HUDEP-2 (cell line): ENCODE data around the gene CDK14.
"Not testable (repeated sequence)": the region's sequence is repeated elsewhere in the genome, so short reads cannot be mapped to it uniquely, and the experiment has no call there.

Experiments
- DNase-seq, 76 experiments: peaks; one replicate each; lab custom pipeline; 2025; ENCODE audit not compliant: unreplicated experiment in 76 of 76; lab: John Stamatoyannopoulos, UW

Gene CDK14

DNA sequence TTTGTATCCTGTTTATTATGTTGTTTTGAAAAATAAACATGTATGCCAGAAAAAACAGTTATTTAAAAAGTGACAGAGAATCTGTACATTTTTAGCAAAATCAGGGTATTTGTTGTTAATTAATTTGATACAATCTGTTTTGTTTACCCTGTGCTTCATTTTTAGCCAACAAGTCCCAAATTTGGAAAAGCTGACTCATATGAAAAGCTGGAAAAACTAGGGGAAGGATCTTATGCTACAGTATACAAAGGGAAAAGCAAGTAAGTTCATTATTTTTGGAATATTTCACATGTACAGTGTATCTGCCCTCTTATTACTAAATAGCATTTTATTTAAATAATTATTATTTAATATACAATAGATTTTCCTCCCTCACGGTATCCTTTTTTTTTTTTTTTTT lies 151.4 kb downstream of the CDK14 start:
- no peak for DNase-seq

DNA sequence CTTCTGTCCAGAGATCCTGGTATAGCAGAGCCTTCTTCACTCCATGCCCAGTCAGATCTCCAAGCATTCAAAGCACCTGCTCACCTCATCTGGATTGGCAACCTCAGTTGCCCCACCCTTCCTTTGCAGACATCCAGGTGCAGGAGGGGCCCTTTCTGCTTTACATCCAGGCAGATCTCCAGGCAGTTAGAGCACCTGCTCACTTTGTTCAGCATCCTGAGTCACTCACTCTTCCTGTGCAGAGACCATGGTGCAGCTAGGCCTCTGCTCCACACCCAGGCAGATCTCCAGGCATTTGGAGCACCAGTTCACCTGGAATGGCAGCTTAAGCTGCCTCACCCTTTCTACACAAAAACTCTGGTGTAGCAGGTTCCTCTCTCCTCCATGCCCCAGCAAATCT lies 153.1 kb downstream of the CDK14 start:
- DNase-seq, result no peak

DNA sequence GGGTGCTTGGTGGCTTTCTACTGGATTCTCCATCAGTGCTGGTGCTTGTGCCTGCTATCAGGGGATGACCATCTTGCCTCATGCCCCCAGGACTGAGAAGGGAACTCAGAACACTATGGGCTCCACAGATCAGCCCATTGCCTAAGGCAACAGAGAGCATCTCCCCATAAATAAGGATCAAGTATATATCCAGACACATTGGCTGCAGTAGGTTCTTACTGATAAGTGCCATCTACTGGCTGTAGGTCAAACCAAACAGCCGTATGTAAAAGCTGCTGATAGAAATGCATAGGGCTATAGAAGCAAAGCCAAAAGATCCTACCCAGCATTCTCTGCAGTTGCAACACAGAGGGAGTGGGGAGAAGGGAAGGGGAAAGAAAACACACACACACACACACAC lies 153.7 kb downstream of the CDK14 start:
- peak in 6 of 76 experiments; percentile 1 to 12 (median 1) for DNase-seq

DNA sequence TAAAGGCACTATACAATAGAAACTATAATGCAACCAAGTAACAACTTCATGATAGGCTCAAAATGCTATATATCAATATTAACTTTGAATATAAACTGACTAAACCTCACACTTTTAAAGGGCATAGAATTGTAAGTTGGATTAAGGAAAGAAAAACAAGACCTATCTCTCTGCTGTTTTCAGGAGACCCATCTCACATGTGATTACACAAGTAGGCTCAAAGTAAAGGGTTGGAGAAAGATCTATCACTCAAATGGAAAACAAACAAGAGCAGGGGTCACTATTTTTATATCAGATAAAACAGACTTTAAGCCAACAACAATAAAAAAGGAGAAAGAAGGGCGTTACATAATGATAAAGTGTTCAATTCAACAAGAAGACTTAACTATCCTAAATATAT lies 155.5 kb downstream of the CDK14 start:
- no peak for DNase-seq

DNA sequence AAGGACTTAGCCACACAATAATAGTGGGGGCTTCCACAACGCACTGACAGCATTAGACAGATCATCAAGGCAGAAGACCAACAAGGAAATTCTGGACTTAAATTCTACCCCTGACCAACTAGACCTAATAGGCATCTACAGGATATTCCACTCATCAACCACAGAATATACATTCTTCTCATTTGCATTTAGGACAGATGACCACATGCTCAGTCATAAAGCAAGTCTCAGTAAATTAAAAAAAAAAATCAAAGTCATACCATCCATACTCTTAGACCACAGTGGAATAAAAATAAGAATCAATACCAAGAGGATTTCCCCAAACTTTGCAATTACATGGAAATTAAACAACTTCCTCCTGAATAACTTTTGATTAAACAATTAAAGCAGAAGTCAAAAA lies 155.9 kb downstream of the CDK14 start:
- no peak for DNase-seq

DNA sequence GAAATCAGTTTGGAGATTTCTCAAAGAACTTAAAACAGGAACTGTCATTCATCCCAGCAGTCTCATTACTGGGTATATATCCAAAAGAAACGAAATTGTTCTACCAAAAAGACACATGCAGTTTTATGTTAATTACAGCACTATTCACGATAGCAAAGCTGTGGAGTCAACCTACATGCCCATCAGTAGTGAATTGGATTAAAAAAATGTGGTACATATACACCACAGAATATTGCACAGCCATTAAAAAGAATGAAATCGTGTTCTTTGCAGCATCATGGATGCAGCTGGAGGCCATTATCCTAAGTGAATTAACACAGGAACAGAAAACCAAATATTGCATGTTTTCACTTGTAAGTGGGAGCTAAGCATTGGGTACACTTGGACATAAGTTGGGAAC lies 158.9 kb downstream of the CDK14 start:
- DNase-seq, result no peak

DNA sequence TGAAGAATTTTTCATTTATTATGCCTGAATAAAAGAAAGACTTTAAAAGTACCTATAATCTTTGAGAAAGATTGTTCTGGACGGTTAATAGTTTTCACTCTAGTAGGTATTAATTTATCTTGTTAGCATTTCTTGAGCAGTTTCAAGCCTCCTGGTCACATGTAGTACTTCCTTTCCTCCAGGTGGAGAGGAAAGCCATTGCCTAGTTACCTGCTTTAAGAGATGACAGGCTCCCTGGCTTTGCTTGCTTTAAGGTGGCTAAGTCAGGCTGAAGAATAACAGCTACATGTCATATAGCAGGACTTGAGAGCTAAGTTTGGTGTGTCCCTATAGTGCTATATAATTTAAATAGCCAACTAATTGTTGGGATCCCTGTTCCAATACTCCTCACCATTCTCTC lies 160.2 kb downstream of the CDK14 start:
- no peak for DNase-seq

DNA sequence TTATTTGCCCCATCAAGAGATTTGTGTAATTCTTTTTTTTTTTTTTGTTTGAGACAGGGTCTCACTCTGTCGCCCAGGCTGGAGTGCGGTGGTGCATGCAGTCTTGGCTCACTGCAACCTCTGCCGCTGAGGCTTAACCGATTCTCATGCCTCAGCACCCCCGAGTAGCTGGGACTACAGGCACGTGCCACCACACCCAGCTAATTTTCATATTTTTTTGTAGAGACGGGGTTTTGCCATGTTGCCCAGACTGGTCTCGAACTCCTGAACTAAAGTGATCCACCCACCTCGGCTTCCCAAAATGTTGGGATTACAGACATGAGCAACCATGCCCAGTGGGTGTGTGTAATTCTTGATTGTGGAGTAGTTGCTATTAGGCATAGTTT lies 161.4 kb downstream of the CDK14 start:
- DNase-seq, result not testable (repeated sequence)

DNA sequence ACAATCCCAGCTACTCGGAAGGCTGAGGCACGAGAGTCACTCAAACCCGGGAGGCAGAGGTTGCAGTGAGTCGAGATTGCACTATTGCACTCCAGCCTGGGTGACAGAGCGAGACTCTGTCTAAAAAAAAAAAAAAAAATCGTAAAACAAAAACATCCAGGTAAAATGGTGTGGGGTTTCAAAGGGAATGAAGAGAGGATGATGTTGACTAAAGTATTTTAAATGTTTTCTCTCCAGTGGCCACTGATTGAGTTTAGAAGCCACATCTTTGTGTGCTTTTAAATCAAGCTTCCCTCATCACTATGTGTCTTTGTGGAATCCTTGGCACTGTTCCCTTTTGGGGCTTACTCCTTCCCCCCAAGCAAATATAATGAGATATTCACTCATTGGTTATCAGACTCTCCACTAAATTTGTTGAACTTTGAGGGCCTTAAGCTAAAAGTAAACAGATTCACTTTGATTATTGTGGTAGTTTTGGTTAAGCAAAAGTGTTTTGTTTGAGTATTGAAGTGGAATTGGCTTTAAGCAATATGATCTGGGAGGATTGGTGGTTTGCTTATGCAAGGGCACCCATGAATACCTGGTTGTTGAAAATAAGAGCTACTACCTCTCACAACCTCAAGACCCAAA lies 162.9 kb downstream of the CDK14 start:
- DNase-seq, result no peak

DNA sequence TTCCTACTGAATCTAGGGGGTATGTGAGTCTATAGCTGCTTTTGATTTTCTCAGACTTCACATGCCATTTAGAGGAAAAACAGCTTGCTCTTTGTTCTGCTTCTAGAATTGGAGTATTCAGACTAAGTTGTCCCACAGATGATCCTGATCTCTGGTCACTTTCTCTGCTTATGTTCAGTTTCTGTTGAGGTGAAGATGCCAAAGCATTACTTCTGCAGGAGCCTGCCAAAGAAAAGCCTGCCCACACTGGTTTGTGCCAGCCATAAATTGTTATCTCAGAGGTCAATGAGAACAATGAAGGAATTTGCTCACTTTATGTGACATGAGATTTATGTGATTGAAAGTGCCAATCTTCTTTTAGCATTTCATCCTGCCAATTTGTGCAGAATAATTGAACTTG lies 163.6 kb downstream of the CDK14 start:
- DNase-seq, result no peak

DNA sequence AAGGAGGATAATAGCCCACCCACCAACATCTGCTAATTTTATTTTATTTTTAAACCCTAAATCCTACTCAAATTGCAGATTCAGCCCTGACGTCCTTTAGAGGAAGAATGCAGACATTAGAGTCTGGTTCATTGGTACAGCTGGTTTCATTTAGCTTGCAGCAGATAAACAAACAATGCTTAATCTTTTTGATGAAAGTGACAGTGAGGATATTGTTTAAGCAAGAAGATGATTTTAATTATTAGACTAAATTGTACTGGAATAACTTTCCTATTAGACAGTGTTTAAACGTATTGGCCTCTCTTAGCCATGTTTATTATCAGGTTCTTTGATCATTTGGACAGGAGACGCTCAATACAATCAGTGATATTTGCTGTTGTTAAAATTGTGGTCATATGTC lies 164.8 kb downstream of the CDK14 start:
- no peak for DNase-seq

DNA sequence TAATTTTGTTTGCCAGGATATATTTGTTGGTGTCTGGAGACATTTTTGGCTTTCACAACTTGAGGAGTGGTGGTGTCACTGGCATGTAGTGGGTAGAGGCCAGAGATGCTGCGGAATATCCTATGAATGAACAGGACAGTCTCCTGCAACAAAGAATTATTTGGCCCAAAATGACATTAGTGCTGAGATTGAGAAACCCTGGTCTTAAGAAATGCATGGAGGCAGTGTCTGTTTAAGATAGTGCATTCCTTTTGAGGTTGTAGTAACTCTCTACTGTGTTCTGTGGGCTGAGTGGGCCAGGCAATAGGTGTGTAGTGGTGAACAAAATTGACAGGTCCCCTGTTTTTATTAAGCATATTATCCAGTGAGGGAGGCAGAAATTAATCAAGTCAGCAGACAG lies 165.5 kb downstream of the CDK14 start:
- DNase-seq, result no peak

DNA sequence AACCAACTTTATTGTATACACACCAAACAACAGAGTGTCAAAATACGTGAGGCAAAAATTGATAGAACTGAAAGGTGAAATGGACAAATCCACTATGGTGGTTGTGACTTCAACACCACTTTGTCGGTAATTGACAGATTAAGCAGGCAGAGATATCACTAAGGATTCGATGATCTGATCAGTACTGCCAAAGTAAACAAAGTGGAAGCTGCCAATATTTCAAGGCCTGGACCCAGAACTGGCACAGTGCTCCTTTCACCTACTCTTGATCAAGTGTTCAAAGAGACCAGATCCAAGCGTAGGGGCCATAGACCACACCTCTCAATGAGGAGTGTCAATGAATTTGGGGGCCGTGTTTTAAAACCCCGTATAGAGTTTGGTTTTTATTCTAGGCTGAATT lies 167.0 kb downstream of the CDK14 start:
- no peak for DNase-seq

DNA sequence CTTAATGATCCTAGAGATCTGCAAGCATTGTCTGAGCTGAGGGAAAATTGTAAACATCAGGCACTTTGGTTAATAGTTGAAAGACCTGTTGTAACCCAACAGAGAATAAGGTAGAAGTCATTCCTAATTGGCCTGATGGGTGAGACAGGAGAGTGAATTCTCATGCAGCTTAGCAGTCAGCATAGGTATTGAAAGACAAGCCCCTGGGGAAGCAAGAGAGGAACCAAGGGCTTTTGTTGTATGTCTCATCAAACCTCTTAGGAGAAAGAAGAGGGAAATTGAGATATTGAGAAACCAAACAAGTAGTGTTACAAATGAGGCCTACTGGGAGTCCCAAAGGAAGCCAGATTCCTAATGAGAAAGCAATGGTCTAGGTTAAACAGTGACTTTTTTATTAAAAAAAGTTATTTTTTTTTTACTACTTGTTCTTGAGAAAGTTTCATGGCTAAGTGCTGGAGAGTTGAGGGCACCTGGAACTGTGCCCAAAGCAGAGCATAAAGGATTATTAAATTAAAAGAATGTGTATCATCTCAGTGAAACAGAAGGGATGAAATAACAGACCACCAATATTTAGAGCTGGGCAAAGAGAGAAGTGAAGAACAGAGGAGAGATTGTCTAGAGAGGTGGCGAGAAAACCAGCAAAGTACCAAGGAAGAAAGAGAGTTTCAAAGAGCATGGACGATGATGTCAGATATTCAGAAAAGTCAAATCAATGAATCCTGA lies 168.9 kb downstream of the CDK14 start:
- no peak for DNase-seq

DNA sequence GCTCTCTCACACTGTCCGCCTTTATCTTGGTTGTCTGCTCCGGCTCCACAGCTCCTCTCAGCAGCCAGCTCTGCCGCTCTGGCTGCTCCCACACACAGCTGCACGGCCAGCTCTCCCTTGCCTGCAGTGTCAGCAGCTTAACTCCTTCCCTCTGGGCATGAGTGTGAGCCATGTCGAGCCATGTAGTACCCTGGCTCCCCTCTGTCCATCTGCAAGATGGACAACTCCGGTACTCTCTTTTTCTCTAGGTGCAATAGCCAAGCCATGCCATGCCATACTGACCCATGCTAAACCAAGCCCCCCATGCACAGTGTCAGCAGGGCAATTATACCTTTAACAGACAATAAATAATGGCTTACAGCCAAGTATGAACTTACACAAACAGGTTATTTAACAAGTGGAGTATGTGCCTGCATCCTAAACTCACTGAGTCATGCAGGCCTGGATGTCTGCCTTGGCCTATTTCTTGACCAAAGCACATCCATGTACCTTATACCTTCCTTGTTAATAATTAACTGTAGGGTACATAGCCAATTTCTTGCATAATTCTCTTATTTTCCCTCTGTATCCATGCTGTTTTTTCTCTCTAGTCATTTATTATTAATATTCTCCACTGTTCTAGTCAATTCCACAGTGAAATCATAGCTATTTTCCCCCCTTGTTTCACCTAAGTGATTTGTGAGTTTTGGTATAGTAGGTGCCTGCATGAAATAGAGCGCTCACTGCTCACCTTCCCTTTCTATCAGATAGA lies 170.9 kb downstream of the CDK14 start:
- no peak for DNase-seq

DNA sequence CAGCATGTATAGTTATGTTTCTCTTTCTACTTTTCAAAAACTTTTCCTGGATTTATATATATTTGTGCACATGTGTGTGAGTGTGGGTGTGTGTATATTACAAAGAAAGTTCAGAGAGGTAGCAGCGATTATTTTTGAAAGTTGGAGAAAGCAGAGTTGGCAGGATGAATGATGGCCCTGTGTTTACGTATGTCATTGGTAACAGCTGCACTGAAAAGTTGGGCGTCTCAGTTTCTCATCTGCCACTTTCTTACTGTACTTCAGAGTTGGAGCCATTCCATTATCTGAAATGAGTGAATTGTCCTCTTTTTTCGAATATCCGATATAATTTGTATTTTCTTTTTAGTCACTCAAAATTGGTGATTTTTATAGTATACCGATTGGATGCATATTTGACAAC lies 172.2 kb downstream of the CDK14 start:
- DNase-seq, result no peak

DNA sequence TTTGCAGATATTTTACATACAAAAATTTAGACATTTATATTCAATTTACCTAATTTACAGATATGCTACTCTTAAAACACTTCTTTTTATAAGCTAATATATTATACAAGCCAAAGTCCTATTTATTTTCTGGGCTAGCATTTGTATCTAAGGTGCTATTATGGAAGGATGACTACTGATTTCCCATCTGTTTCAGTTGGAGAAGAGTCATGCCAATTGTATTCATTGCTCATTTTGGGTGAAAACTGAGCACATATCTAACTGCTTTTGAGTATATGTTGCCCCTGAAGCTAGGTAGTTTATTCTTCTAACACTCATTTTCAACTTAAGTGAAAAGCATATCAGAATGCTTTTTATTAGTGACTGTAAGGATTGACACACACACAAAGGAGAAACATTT lies 172.9 kb downstream of the CDK14 start:
- DNase-seq, result no peak

DNA sequence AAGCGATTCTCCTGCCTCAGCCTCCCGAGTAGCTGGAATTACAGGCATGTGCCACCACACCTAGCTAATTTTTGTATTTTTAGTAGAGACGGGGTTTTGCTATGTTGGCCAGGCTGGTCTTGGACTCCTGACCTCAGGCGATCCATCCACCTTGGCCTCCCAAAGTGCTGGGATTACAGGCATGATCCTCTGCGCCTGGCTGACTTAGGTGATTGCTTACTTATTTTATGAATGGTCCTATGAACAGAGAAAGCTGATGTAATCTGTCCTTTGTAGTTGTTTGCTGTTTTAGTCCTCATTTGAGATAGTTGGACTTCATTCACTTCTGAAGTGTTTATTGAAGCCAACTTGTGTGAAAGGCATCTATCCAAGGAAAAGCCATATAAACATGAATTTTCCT lies 173.4 kb downstream of the CDK14 start:
- DNase-seq, result not testable (repeated sequence)

DNA sequence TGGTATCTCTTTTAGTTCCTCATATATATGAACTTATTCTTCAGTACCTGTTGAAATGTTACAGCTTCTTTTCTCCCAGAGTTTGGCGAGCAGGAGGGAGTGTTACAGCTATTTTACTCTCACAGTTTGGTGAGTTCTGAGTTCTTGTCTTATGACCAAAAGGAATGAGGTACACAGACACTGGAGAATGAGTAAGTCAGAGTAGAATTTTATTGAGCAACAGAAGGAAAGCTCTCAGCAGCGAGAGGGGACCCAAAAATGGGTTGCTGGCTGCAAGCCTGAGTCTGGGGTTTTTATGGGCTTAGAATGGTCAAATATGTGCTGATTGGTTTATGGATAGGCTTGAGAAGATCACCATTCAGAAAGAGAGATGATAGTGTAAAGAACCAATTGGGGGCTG lies 175.2 kb downstream of the CDK14 start:
- no peak for DNase-seq

DNA sequence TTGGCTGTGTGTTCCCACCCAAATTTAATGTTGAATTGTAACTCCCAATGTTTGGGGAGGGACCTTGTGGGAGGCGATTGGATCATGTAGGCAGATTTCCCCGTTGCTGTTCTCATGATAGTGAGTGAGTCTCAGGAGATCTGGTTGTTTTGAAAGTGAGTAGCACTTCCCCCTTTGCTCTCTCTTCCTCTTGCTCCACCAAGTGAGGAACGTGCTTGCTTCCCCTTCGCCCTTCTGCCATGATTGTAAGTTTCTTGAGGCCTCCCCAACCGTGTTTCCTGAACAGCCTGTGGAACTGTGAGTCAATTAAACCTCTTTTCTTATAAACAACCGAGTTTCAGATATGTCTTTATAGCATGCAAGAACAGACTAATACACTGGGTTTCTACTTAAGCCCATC lies 176.3 kb downstream of the CDK14 start:
- no peak for DNase-seq

DNA sequence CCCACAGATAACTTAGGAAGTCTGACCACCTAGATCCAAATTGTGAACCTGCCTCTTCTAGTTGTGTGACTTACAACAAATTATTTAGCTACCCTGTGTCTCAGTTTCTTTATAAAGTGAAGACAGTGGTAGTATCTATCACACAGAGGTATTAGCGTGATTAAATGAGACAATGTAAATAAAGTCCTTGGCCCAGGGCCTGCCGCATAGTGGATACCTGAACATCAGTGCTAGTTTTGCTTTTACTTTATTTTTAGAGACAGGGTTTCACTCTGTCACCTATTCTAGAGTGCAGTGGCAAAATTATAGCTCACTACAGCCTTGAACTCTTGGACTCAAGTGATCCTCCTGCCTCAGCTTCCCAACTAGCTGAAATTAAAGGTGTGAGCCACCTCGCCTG lies 177.1 kb downstream of the CDK14 start:
- no peak for DNase-seq

DNA sequence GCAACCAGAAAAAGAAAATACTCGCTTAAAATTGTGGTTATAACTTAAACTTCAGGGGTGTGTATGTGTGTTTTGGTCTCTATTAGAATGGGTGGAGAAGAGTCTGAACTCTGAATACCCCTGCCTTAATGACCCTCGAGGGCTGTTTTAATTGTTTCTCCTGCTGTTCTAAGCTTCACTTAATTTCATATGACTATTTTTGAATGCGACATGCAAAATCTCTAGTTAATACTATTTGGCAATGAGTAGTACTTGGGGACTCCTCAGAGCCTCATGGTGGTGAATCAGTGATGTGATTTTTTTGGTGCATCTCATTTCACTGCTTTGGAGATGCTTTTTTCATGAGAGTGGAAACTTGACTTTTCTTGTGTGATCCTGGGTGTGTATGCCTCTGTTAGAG lies 178.6 kb downstream of the CDK14 start:
- no peak for DNase-seq
